Body of pancreas (tissue), 4 donors: ENCODE data around the gene ITIH5.

Source experiments
- CTCF ChIP-seq, 7 experiments: fragments of 450-650 bp in 4 of 7; fragments of 200-600 bp in 3 of 7; sonication (generic) in 3 of 7; IDR thresholded peaks; one replicate each; pipeline ENCODE4 v1.5.1; 2016 to 2019; ENCODE audit warnings: antibody characterized with exemption in 7 of 7
- POLR2A ChIP-seq, 3 donors: fragments of 450-650 bp; IDR thresholded peaks; one replicate each; pipeline ENCODE4 v1.6.1; 2016; ENCODE audit warnings: antibody characterized with exemption in 3 of 3, mild to moderate bottlenecking in 2 of 3

DNA sequence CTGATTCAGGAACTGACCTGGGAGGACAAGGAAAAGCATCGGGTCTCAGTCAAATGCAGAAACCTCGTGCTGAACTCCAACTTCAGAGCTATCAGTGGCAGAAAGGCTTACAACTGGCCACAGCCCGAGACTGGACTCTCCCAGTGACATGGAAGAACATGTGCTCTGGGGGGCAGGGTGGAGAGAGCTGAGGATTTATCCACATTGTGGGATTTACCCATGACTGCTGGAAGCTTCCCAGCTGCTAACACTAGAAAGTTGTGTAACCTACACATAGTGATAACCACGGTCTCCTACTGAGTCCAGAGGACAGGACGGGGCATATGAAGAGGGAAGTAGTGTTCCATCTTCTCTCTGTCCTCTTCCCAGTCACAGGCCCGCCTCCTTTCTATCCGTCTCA lies 103.4 kb downstream of the ITIH5 start:
- TF ChIP-seq CTCF (IDR thresholded peaks at IDR 0.05) = no peak
- TF ChIP-seq POLR2A (IDR thresholded peaks at IDR 0.05) = no peak
